ENCODE results near the gene NCOA3. TPM values are rescaled to one million over a fixed set of nuclear protein-coding genes. Genes with fewer than 3 reads are reported as not detected.

NCOA3 gene
- polyA plus RNA-seq, 1 of the 3 experiments (the other 2 are of a cell fraction), result 5.8 TPM

DNA sequence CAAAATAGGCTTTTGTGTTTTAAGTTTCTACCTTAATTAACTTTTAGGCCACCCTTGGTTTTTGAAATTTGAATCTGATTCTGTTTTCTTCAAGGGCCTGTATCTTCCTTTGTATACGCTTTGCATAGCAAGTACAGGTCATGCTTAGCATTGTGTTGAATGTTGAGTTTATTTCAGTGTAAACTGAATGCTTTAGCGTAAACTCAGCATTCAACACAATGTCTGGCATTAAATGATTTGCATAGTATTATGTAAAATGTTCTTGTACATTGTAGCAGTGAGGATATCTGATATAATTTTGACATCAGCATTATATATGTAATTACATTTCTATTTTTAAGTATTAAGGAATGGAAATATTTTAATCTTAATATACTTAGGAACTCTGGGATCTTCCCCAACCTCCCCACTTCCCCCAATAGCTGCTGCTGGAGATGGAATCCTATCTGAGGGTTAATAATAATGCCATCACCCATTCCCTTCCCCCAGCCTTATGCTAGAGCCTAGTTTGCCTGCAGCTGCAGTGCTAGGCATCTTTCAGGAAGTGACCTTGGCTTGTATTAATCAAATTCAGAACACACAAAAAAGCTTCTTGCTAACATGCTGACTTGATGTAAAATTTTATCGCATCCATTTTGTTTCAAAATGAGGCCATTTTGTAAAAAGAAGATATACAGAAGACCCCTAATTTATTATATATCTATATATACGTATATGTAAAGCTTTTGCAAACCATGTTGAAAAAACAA, 73.1 kb downstream of the NCOA3 start:
- Histone ChIP-seq H3K9me3 (0 out of 2 replicates have a peak, but pooled peaks cover 12% of the 10 kb centered on the region), H3K4me1 (ENCODE audit: control insufficient read depth in 1 of 2, insufficient read depth in 2 of 2, low read depth in 1 of 2, low read length in 1 of 2) (peaks cover 41% of the 10 kb centered on the region in 2 experiments), H3K4me3 (ENCODE audit: low read depth in 2 of 2, low read length in 1 of 2) (no peak overlapping the region), H3K4me2 (0 out of 2 replicates have a peak overlapping the region, but pooled peaks have one; percentile 54), H3K27ac (ENCODE audit: low read depth in 2 of 2, low read length in 1 of 2) (peak overlapping the region; percentile 40 to 95), H4K20me1 (ENCODE audit: insufficient read depth) (no peaks in the 10 kb centered on the region), H3K36me3 (replicated peaks in 1 of 2; ENCODE audit: control insufficient read depth in 1 of 2, insufficient read depth in 2 of 2, low read length in 1 of 2) (peaks cover 0 to 9% of the 10 kb centered on the region in 2 experiments), H3K9ac (0 out of 2 replicates have a peak overlapping the region, but pooled peaks have one; percentile 29), H2AFZ (ENCODE audit: low read depth) (peak overlapping the region; percentile 50; the same call in 1 of the 2 replicates), H3K9me2 (no peaks in the 10 kb centered on the region), H3K79me2 (ENCODE audit: insufficient read depth) (peaks cover 45% of the 10 kb centered on the region), H3K27me3 (ENCODE audit: insufficient read depth) (no peaks in the 10 kb centered on the region), H3F3A (replicated peaks; ENCODE audit: insufficient read depth) (peaks cover 11% of the 10 kb centered on the region)
- TF ChIP-seq ZBTB33 (IDR thresholded peaks at IDR 0.05; ENCODE audit: borderline replicate concordance, low read depth), result no peak
- no peak for TF ChIP-seq POLR2AphosphoS5 (IDR thresholded peaks at IDR 0.05; ENCODE audit: low read depth, low read length)
- TF ChIP-seq YY1 (IDR thresholded peaks at IDR 0.05; ENCODE audit: low read depth), result peak; percentile 79; the same call in 1 of the 2 replicates
- TF ChIP-seq EP300 (IDR thresholded peaks at IDR 0.05; ENCODE audit: borderline replicate concordance in 1 of 2, low read depth in 1 of 2, low read length in 1 of 2), result peak in 1 of 2 experiments; percentile 79; a peak in 2 of 4 replicates
- peak; percentile 79; the same call in 1 of the 2 replicates for TF ChIP-seq RCOR1 (IDR thresholded peaks at IDR 0.05; ENCODE audit: low read length)
- TF ChIP-seq, protein P1, sequence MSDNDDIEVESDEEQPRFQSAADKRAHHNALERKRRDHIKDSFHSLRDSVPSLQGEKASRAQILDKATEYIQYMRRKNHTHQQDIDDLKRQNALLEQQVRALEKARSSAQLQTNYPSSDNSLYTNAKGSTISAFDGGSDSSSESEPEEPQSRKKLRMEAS (IDR thresholded peaks at IDR 0.05; ENCODE audit: low read depth), result no peak
- peak; percentile 49; the same call in 1 of the 2 replicates for TF ChIP-seq RAD21 (IDR thresholded peaks at IDR 0.05; ENCODE audit: low read length)
- no peak for TF ChIP-seq TEAD4 (IDR thresholded peaks at IDR 0.05; ENCODE audit: borderline replicate concordance, insufficient read depth)
- peak; percentile 32; the same call in 1 of the 2 replicates for TF ChIP-seq ELF1 (IDR thresholded peaks at IDR 0.05)
- TF ChIP-seq CHD2 (IDR thresholded peaks at IDR 0.05; ENCODE audit: low read length, partially characterized antibody), result peak; percentile 91
- TF ChIP-seq GABPA (IDR thresholded peaks at IDR 0.05; ENCODE audit: low read depth), result no peak
- peak; percentile 56; the same call in 1 of the 2 replicates for TF ChIP-seq MXI1 (IDR thresholded peaks at IDR 0.05; ENCODE audit: low read depth, low read length)
- no peak for TF ChIP-seq NRF1 (IDR thresholded peaks at IDR 0.05; ENCODE audit: low read depth, low read length)
- TF ChIP-seq PBX3 (IDR thresholded peaks at IDR 0.05), result peak; percentile 18; the same call in 1 of the 2 replicates
- no peak for TF ChIP-seq GATA2 (CRISPR knock-in tag; IDR thresholded peaks at IDR 0.05)
- no peak for TF ChIP-seq CTCF (IDR thresholded peaks at IDR 0.05)
- TF ChIP-seq SMC3 (IDR thresholded peaks at IDR 0.05; ENCODE audit: low read depth, low read length), result no peak
- TF ChIP-seq TCF12 (IDR thresholded peaks at IDR 0.05), result peak; percentile 62
- TF ChIP-seq FOXM1 (IDR thresholded peaks at IDR 0.05; ENCODE audit: low read depth), result no peak
- POLR2A ChIA-PET, result no interaction called here
- CTCF ChIA-PET, result interaction anchor here (1.0 to 1.3 kb wide), 2 partner anchors 12 to 81 kb away, joined by 3 to 4 read pairs; no protein-coding TSS in a partner anchor
- WGBS (ENCODE audit: low lambda C conversion rate), result 51% methylated on average over 4 of the region's 4 CpGs
- peak; percentile 62 for DNase-seq

Data from SK-N-SH (cell line).